ENCODE data around the gene AKAP13. TPM values are rescaled to one million over a fixed set of nuclear protein-coding genes. Genes with fewer than 3 reads are reported as not detected.
"Not testable (repeated sequence)": the region's sequence is repeated elsewhere in the genome, so short reads cannot be mapped to it uniquely, and the experiment has no call there.

The AKAP13 gene
- 10 to 100 TPM; 73.8 to 98.5 (median 87.9) TPM for polyA plus RNA-seq (ENCODE audit: insufficient read depth in 1 of 5, insufficient read length in 5 of 5, low replicate concordance in 1 of 5)
- long read RNA-seq, donor 1, partial matches to known transcripts: 24 of 25 reads
- long read RNA-seq, donor 1, other reads (novel, unspliced or antisense): 0 of 25 reads
- long read RNA-seq, donor 2, partial matches to known transcripts: 0 of 2 reads
- long read RNA-seq, donor 2, other reads (novel, unspliced or antisense): 0 of 2 reads
- long read RNA-seq, donor 3, partial matches to known transcripts: 13 of 15 reads
- long read RNA-seq, donor 3, other reads (novel, unspliced or antisense): 0 of 15 reads
- long read RNA-seq, donor 4, full-length matches to known transcripts: 3 of 20 reads
- long read RNA-seq, donor 4, partial matches to known transcripts: 17 of 20 reads
- long read RNA-seq, donor 4, other reads (novel, unspliced or antisense): 0 of 20 reads
- long read RNA-seq, donor 5, partial matches to known transcripts: 28 of 29 reads
- long read RNA-seq, donor 5, other reads (novel, unspliced or antisense): 0 of 29 reads
- long read RNA-seq, donor 6, partial matches to known transcripts: 20 of 22 reads
- long read RNA-seq, donor 6, other reads (novel, unspliced or antisense): 0 of 22 reads
- long read RNA-seq, donor 7, partial matches to known transcripts: 13 of 15 reads
- long read RNA-seq, donor 7, other reads (novel, unspliced or antisense): 0 of 15 reads
- long read RNA-seq, donor 8, partial matches to known transcripts: 6 of 6 reads
- long read RNA-seq, donor 8, other reads (novel, unspliced or antisense): 0 of 6 reads

GRCh38 chr15:85380217-85380811 lies at the start of gene AKAP13:
Gene AKAP13 (plus strand): TSS chr15:85380603. CDS start chr15:85485721, 105,118 bp downstream.
- peak; percentile 95 to 97 for DNase-seq

DNA sequence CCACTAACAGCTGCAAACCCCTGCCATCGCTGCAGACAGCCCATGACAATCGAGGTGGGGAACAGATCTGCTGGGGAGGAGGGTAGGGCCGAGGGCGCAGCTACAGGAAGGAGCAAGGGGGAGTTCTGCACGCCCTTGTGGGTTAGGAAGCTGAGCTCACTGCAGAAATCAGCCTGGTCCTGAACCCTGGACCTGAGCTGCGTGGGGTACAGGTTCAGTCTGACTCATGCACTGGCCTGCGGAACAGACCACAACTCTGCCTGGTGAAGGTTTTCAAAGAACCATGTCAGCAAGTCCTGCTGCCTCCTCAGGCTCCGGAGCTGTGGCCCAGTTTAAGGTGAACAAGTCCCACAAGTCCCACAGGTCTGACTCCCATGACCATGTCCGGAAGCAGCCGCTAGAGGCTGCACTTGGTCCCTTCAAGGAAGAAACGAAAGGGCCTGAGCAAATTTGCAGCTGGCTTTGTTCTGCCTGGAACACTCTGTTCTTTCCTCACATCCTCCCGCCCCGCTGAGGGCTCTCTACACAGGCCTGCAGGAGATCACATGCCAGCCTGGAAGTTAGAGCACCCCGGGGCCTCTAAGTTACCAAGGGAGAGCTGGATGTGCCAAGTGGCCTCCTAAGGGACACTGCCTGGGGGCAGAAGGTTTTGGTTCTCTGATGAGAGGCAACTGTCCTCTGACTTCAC lies 49.4 kb upstream of the AKAP13 start:
- DNase-seq: peak in 1 of 2 donors; percentile 68

DNA sequence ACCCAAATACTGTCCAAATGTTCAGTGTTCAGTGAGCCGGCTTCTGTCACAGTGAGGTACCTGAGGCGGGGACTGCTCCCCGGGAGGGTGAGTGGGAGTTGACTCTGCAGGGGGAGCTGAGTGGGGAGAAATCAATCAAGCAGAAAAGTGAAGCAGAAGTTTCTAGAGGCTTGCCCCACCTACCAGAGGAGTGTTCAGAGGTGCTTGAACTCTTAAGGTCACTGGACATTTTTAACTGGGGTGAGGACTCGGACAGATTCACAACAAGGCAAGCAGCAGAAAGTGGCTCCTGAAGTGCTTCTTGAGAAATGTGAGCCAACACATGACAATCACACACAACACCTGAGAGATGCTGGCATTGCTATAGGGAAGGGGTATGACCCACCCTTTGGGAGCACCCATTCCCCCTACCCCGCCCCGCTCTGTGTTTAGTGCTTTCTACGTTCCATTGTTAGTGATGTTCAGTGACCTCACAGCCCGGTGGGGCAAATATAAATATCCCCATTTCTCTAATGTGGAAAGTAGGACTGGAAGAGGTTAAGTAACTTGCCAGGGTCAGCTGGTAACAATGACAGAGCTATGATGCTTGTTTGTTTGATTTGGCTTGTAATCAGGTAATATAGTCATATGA lies 48.6 kb upstream of the AKAP13 start:
- no peak for DNase-seq

- no peak for DNase-seq
Measured at GRCh38 chr15:85333132-85333831, 47.1 kb upstream of the AKAP13 start.

GRCh38 chr15:85334241-85334640 lies 46.2 kb upstream of the AKAP13 start:
- no peak for DNase-seq

GRCh38 chr15:85335193-85335942 lies 45.0 kb upstream of the AKAP13 start:
- peak; percentile 75 to 77 for DNase-seq

DNA sequence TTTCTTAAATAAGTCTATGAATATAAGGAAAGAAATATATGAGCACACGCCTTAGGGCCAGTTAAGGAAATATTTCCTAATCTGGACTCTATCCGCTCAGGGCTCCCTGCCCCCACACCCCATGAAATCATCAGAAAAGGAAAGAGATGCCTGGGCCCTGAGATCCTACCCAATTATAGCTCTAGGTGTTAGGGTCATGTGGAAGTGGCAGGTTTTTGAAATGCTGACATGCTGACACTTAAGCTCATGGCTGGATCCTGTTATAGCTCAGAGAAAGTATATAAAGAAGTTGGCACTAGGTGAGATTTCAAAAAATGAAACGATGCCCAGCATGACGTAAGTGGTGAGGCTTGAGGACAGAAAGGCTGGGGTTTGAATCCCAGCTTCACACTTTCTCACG lies 43.5 kb upstream of the AKAP13 start:
- no peak for DNase-seq

GRCh38 chr15:85337425-85338074 lies 42.9 kb upstream of the AKAP13 start:
- DNase-seq: no peak

DNA sequence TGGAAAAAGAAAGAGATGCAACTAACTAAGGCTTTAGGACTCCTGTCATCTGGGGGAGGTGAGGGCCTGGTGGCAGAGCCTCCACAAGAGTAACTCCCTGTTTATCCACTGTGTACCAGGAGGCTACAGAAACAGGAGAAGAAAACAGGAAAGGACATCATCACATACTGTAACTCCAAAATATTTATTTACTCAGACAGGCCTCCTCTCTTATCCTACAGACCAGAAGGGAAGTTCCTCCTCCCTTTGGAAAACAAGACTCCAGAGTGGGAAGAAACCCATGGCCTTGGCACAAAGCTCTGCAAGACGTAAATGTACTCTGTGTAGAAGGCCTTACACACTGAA lies 40.1 kb upstream of the AKAP13 start:
- DNase-seq: no peak

DNA sequence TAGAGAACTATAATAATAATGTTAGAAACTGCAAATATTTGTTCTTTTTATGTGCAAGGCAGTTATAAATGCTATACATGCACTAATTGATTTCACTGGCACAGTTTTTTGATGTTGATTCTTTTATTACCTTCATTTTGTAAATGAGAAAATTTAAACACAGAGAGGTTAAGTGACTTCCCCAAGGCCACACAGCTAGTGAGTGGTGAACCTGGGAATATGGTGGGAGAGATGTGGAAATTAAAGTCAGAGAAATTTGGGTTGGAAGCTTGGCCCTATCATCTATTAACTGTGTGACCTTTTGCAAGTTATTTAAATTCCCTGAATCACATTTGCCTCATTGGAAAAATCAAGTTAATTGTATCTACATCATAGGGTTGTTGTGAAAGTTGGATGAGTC lies 39.6 kb upstream of the AKAP13 start:
- DNase-seq: no peak

DNA sequence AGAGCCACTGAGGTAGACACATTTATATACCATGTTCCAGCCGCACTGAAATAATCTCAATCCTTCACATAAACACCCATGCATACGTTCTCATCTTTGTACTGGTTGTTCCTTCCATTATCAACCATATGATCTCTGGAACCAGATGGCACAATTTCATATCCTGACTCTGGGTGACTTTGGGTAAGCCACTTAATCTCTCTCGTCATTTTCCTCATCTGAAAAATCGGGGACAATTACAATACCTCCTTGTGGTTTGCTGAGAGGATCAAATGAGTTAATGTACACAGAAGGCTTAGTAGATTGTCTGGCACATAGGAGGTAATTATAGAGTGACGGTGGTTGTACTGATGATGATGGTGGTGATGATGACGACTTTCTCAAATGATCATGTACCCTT lies 38.2 kb upstream of the AKAP13 start:
- DNase-seq: not testable (repeated sequence)

GRCh38 chr15:85343443-85343842 lies 37.0 kb upstream of the AKAP13 start:
- DNase-seq: not testable (repeated sequence)

DNA sequence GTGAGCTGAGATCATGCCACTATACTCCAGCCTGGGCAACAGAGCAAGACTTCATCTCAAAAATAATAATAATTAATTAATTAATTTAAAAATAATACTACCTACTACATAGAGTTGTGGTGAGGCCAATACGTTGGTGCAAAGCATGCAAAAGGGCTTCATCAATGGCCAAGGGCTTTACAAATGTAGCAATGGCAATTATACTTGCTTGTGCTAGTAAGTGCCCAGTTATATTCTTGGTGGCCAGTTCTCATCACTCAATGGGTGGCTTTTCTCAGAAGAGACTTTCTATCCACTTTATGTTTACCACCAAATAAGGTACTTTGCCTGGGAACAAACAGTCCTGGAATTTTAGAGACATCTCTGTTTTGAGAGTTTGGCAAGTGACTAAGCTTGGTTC lies 36.2 kb upstream of the AKAP13 start:
- not testable (repeated sequence) for DNase-seq

DNA sequence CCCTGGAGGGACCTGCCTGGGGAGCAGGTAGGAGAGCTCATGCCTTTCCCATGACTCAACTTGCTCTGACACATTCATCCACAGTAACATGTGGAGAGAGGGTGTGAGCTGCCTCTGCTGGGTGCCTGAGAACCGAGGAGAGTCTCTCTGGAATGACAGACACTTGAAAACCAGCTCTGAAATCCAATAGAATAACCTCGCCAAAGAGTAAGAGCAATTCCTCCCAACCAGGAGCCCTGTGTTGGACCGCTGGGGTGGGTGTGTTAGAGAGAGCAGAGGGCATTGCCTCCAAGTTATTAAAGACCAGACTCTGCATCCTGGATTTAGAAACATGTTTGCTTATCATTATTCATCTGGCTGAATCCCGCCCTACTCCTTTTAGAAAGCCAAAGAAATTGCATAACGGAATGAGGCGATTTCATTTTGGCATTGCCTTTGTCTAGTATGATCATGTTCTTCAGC lies 35.7 kb upstream of the AKAP13 start:
- DNase-seq: not testable (repeated sequence)

DNA sequence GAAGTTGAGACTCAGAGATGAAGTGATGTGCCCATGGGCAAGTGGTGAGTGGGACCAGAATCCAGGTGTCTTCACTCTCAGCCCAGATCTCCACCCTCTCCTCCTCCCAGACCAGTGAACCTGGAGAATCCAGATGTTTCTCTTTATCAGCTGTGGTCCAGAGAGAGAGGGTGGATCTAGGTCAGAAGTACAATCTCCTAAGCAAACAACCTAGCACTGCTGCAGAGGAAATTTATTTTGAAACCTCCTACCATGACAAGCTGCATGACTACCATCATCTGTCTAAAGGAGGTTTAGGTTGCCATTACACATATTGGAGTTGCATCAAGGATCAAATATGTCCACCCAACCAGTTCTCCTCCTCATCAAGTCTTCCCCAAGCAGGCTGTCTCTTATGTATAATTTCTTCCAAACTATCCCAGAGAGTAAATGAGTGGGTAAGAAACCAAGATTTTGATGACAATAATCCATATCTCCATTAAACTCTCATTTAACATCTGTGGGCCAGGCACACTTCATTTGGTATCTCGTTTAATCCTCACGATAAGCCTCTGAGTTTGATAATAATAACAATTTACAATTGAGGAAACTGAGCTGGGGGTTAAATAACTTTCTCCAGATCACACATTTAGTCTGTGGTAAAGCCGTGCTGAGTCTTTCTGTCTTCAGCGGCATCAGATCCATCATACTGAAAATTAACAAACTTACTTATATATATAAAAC lies 35.0 kb upstream of the AKAP13 start:
- DNase-seq: not testable (repeated sequence)

- DNase-seq: not testable (repeated sequence)
Measured at GRCh38 chr15:85346462-85347084, 33.8 kb upstream of the AKAP13 start.

DNA sequence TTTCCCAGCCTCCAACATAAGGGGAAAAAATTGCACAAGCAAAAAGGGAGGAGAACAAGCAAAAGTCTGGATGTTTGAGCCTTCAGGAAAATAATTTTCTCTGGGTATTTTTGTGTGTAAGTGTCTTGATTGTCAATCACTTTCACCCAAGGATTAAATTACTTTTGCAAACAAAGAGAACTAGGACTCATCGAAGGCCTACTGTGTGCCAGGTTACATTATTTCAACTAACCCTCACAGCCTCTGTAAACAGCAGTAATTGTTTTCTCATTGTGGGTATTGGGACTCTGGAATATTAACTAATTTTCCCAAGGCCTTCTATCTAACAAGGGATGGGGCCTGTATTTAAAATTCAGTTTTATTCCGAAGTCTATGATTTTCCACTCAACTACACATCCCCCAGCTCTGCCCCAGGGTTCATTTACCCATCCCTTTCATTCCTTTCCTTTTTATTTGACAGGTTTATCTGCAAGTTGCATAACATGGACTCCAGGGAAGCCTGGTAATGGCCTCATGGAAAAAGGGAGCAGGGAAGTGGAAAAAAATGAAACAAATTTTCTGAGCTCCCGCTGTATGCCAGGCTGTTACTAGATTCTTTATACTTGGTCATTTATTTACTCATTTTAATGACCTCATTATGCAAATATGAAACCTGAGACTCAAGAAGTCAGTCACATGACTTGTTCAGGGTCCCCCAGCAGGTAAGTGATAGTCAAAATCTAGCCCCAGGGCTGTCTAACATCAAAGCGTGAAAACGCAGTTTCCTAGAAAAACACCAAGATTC lies 32.9 kb upstream of the AKAP13 start:
- DNase-seq: not testable (repeated sequence)
